Activated T-cell treated with anti-CD3 and anti-CD28 coated beads, Interleukin-2, amount 50 U/mL, for 4 hours (primary cell): ENCODE results near the gene BBS9. TPM values are rescaled to one million over a fixed set of nuclear protein-coding genes. Genes with fewer than 3 reads are reported as not detected.
"Not testable (repeated sequence)": the region's sequence is repeated elsewhere in the genome, so short reads cannot be mapped to it uniquely, and the experiment has no call there.

Source experiments
- ATAC-seq, 2 donors: fragments of 200-7000 bp; cut with Tn5 transposase; one replicate each; pipeline ENCODE4 v1.10.0; 2021
- DNase-seq: peaks from one replicate; pipeline ENCODE4 v3.0.0-alpha.2; 2020
- H3K27me3 Mint-ChIP-seq: one replicate; pipeline ENCODE4 v1.8.0; 2021; ENCODE audit warnings: low read depth, mixed read lengths
- H3K36me3 Mint-ChIP-seq: one replicate; pipeline ENCODE4 v1.8.0; 2022; ENCODE audit warnings: mixed read lengths; ENCODE audit not compliant: insufficient read depth
- H3K4me1 Mint-ChIP-seq: one replicate; pipeline ENCODE4 v1.8.0; 2021; ENCODE audit warnings: low read depth, mixed read lengths
- H3K4me3 Mint-ChIP-seq: one replicate; pipeline ENCODE4 v1.8.0; 2021; ENCODE audit warnings: mild to moderate bottlenecking, moderate library complexity, mixed read lengths
- H3K9me3 Mint-ChIP-seq: one replicate; pipeline ENCODE4 v1.8.0; 2021; ENCODE audit warnings: mixed read lengths
- total RNA-seq, 3 donors: library from RNA; stranded (reverse); gene quantifications; one replicate each; pipeline ENCODE4 v1.2.1, GENCODE V29; 2021

The BBS9 gene
- total RNA-seq, 3 donors from 2014 or later = 4.1 to 5.0 (median 4.5) TPM

- Mint-ChIP-seq H3K9me3 (no peaks in the 10 kb centered on the region), H3K4me3 (no peak overlapping the region), H3K36me3 (peaks cover 8% of the 10 kb centered on the region), H3K27me3 (no peaks in the 10 kb centered on the region), H3K4me1 (peaks cover 5% of the 10 kb centered on the region)
- ATAC-seq (no peak), DNase-seq (no peak)
Observed at GRCh38 chr7:33452805-33453502, 323.6 kb downstream of the BBS9 start.

GRCh38 chr7:33457039-33457438, 327.7 kb downstream of the BBS9 start:
- Mint-ChIP-seq H3K9me3 (no peaks in the 10 kb centered on the region), H3K4me3 (no peak overlapping the region), H3K27me3 (no peaks in the 10 kb centered on the region), H3K36me3 (peaks cover 5% of the 10 kb centered on the region), H3K4me1 (no peaks in the 10 kb centered on the region)
- no peak for DNase-seq
- ATAC-seq = no peak

GRCh38 chr7:33458581-33458980, 329.2 kb downstream of the BBS9 start:
- Mint-ChIP-seq H3K9me3 (no peaks in the 10 kb centered on the region), H3K4me1 (no peaks in the 10 kb centered on the region), H3K36me3 (no peaks in the 10 kb centered on the region), H3K4me3 (no peak overlapping the region), H3K27me3 (no peaks in the 10 kb centered on the region)
- no peak for ATAC-seq
- no peak for DNase-seq

- no peak for DNase-seq
- Mint-ChIP-seq H3K36me3 (no peaks in the 10 kb centered on the region), H3K27me3 (no peaks in the 10 kb centered on the region), H3K4me3 (no peak overlapping the region), H3K9me3 (no peaks in the 10 kb centered on the region), H3K4me1 (no peaks in the 10 kb centered on the region)
- no peak for ATAC-seq
Observed at GRCh38 chr7:33459340-33459751, 330.0 kb downstream of the BBS9 start.

- Mint-ChIP-seq H3K4me1 (no peaks in the 10 kb centered on the region), H3K27me3 (no peaks in the 10 kb centered on the region), H3K4me3 (no peak overlapping the region), H3K36me3 (peaks cover 10% of the 10 kb centered on the region), H3K9me3 (peaks cover 11% of the 10 kb centered on the region)
- ATAC-seq (no peak), DNase-seq (no peak)
Observed at GRCh38 chr7:33463131-33463530, 333.8 kb downstream of the BBS9 start.

- no peak for DNase-seq
- no peaks in the 10 kb centered on the region for H3K27me3 Mint-ChIP-seq
- no peaks in the 10 kb centered on the region for H3K4me1 Mint-ChIP-seq
Observed at GRCh38 chr7:33466203-33466602, 336.8 kb downstream of the BBS9 start.

GRCh38 chr7:33471636-33472242, 342.4 kb downstream of the BBS9 start:
- H3K27me3 Mint-ChIP-seq = no peaks in the 10 kb centered on the region
- peaks cover 12% of the 10 kb centered on the region for H3K36me3 Mint-ChIP-seq
- H3K4me1 Mint-ChIP-seq = no peaks in the 10 kb centered on the region
- DNase-seq (no peak), ATAC-seq (no peak)
- peaks cover 15% of the 10 kb centered on the region for H3K9me3 Mint-ChIP-seq
- no peak overlapping the region for H3K4me3 Mint-ChIP-seq

More at GRCh38 chr7:33466203-33466602, 336.8 kb downstream of the BBS9 start:
- Mint-ChIP-seq H3K9me3 (peaks cover 21% of the 10 kb centered on the region), H3K36me3 (peaks cover 16% of the 10 kb centered on the region), H3K4me3 (no peak overlapping the region)
- ATAC-seq = no peak

- Mint-ChIP-seq H3K27me3 (no peaks in the 10 kb centered on the region), H3K9me3 (peaks cover 15% of the 10 kb centered on the region), H3K4me1 (no peaks in the 10 kb centered on the region), H3K36me3 (peaks cover 9% of the 10 kb centered on the region), H3K4me3 (no peak overlapping the region)
- ATAC-seq = no peak
- no peak for DNase-seq
Observed at GRCh38 chr7:33472348-33473025, 343.1 kb downstream of the BBS9 start.

- Mint-ChIP-seq H3K4me3 (no peak overlapping the region), H3K36me3 (peaks cover 15% of the 10 kb centered on the region), H3K27me3 (no peaks in the 10 kb centered on the region), H3K4me1 (no peaks in the 10 kb centered on the region), H3K9me3 (peaks cover 23% of the 10 kb centered on the region)
- no peak for ATAC-seq
- no peak for DNase-seq
Observed at GRCh38 chr7:33477719-33478480, 348.5 kb downstream of the BBS9 start.

- not testable (repeated sequence) for H3K27me3 Mint-ChIP-seq, H3K4me3 Mint-ChIP-seq, DNase-seq, H3K4me1 Mint-ChIP-seq, ATAC-seq
- Mint-ChIP-seq H3K9me3 (peaks cover 18% of the 10 kb centered on the region), H3K36me3 (peaks cover 13% of the 10 kb centered on the region)
Observed at GRCh38 chr7:33484476-33484875, 355.1 kb downstream of the BBS9 start.

GRCh38 chr7:33485747-33486493, 356.6 kb downstream of the BBS9 start:
- H3K36me3 Mint-ChIP-seq = peaks cover 12% of the 10 kb centered on the region
- ATAC-seq (no peak), DNase-seq (no peak)
- H3K4me3 Mint-ChIP-seq = no peak overlapping the region
- H3K9me3 Mint-ChIP-seq = peaks cover 10% of the 10 kb centered on the region
- H3K27me3 Mint-ChIP-seq = no peaks in the 10 kb centered on the region
- no peaks in the 10 kb centered on the region for H3K4me1 Mint-ChIP-seq

- H3K9me3 Mint-ChIP-seq = peaks cover 4% of the 10 kb centered on the region
- H3K4me1 Mint-ChIP-seq = no peaks in the 10 kb centered on the region
- peaks cover 12% of the 10 kb centered on the region for H3K36me3 Mint-ChIP-seq
- ATAC-seq = no peak
- H3K27me3 Mint-ChIP-seq = no peaks in the 10 kb centered on the region
- no peak overlapping the region for H3K4me3 Mint-ChIP-seq
- DNase-seq = no peak
Observed at GRCh38 chr7:33486633-33487032, 357.3 kb downstream of the BBS9 start.

- ATAC-seq = no peak
- no peak for DNase-seq
- H3K4me1 Mint-ChIP-seq = no peaks in the 10 kb centered on the region
- peaks cover 10% of the 10 kb centered on the region for H3K36me3 Mint-ChIP-seq
- no peak overlapping the region for H3K4me3 Mint-ChIP-seq
- H3K9me3 Mint-ChIP-seq = no peaks in the 10 kb centered on the region
- H3K27me3 Mint-ChIP-seq = no peaks in the 10 kb centered on the region
Observed at GRCh38 chr7:33487998-33488682, 358.8 kb downstream of the BBS9 start.
